Testis (tissue), 3 donors: ENCODE measurements around the gene MZB1. TPM values are rescaled to one million over a fixed set of nuclear protein-coding genes. Genes with fewer than 3 reads are reported as not detected.

Experiments used
- DNase-seq: peaks from one replicate; pipeline ENCODE4 v3.0.0-alpha.2; 2019
- H3K27ac ChIP-seq, 2 donors: fragments of 200-600 bp; sonication (generic); one replicate each; pipeline ENCODE4 v1.5.1; 2019
- H3K27me3 ChIP-seq: fragments of 200-600 bp; sonication (generic); one replicate; pipeline ENCODE4 v1.5.1; 2019
- H3K36me3 ChIP-seq: fragments of 200-600 bp; sonication (generic); one replicate; pipeline ENCODE4 v1.5.1; 2017; ENCODE audit warnings: low read depth; ENCODE audit errors: missing control alignments
- H3K4me1 ChIP-seq: fragments of 200-600 bp; sonication (generic); one replicate; pipeline ENCODE4 v1.5.1; 2019
- H3K4me3 ChIP-seq, 2 donors: fragments of 200-600 bp; sonication (generic); one replicate each; pipeline ENCODE4 v1.5.1; 2017 to 2019
- H3K9me3 ChIP-seq: fragments of 200-600 bp; sonication (generic); one replicate; pipeline ENCODE4 v1.5.1; 2017
- CTCF ChIP-seq, 3 experiments: fragments of 450-650 bp in 2 of 3; fragments of 200-600 bp in 1 of 3; sonication (generic) in 1 of 3; IDR thresholded peaks; one replicate each; pipeline ENCODE4 v1.5.1; 2016 to 2019; ENCODE audit warnings: antibody characterized with exemption in 3 of 3, mild to moderate bottlenecking in 2 of 3, moderate library complexity in 1 of 3
- POLR2A ChIP-seq: fragments of 450-650 bp; IDR thresholded peaks from one replicate; pipeline ENCODE4 v1.6.1; 2017; ENCODE audit warnings: antibody characterized with exemption, mild to moderate bottlenecking, moderate library complexity
- WGBS, 2 donors: methylation state at CpG; one replicate each; pipeline ENCODE4 v1.1.5; 2018; 5-methylcytosine and 5-hydroxymethylcytosine counted together
- intact Hi-C: fragments of 100-400 bp; cut with DNase I; formaldehyde crosslinking; loops from one replicate; pipeline ENCODE4 v1.15.1; 2023; ENCODE audit warnings: low total_unique reads
- polyA plus RNA-seq: library from polyadenylated mRNA; stranded (reverse); fragments of 350-450 nt; fragmentation: Illumina TruSeq; extraction: RNeasy Lipid Tissue Mini Kit (QIAGEN cat#74804); gene quantifications from one replicate; pipeline ENCODE4 v1.2.3, GENCODE V29; 2014; ENCODE audit warnings: low read depth, low replicate concordance; ENCODE audit not compliant: insufficient read depth
- total RNA-seq, 2 donors: library from RNA; depleted of rRNA; stranded (reverse); fragments of >200 nt; gene quantifications; one replicate each; pipeline ENCODE4 v1.2.3, GENCODE V29; 2016

Gene MZB1
- total and polyA plus RNA-seq, 3 donors from 2014 or later, result 0.31 to 6.0 (median 0.94) TPM

- H3K4me3 ChIP-seq, result no peak overlapping the region
- TF ChIP-seq CTCF (IDR thresholded peaks at IDR 0.05) (no peak), POLR2A (no peak)
- no peaks in the 10 kb centered on the region for H3K4me1 ChIP-seq
- H3K9me3 ChIP-seq, result no peaks in the 10 kb centered on the region
- intact Hi-C loops, result no loop called here
- H3K27ac ChIP-seq, result no peak overlapping the region
- 68 to 79% methylated on average over 1 of the region's 1 CpG for WGBS, 2 donors
- H3K36me3 ChIP-seq, result no peaks in the 10 kb centered on the region
- DNase-seq, result no peak
- H3K27me3 ChIP-seq, result no peaks in the 10 kb centered on the region
These were observed 42.0 kb upstream of the MZB1 start for GRCh38 chr5:139431706-139432105.

GRCh38 chr5:139430015-139430414 lies 40.3 kb upstream of the MZB1 start:
- no peaks in the 10 kb centered on the region for H3K9me3 ChIP-seq
- no peak overlapping the region for H3K4me3 ChIP-seq
- H3K4me1 ChIP-seq, result no peaks in the 10 kb centered on the region
- TF ChIP-seq POLR2A (no peak), CTCF (IDR thresholded peaks at IDR 0.05) (no peak)
- DNase-seq, result no peak
- H3K36me3 ChIP-seq, result no peaks in the 10 kb centered on the region
- no peak overlapping the region for H3K27ac ChIP-seq
- H3K27me3 ChIP-seq, result no peaks in the 10 kb centered on the region
- 83 to 88% methylated on average over 2 of the region's 2 CpGs for WGBS, 2 donors
- intact Hi-C loops, result no loop called here

GRCh38 chr5:139426203-139426885 lies 36.6 kb upstream of the MZB1 start:
- 70 to 83% methylated on average over 8 of the region's 8 CpGs for WGBS, 2 donors

GRCh38 chr5:139425497-139425896 lies 35.8 kb upstream of the MZB1 start:
- H3K27ac ChIP-seq, result no peak overlapping the region
- intact Hi-C loops, result loop anchor here (10.0 kb wide), 1 partner anchor 89 kb away; no protein-coding TSS in a partner anchor
- H3K9me3 ChIP-seq, result no peaks in the 10 kb centered on the region
- H3K4me1 ChIP-seq, result no peaks in the 10 kb centered on the region
- 93 to 98% methylated on average over 5 of the region's 5 CpGs for WGBS, 2 donors
- no peaks in the 10 kb centered on the region for H3K36me3 ChIP-seq
- no peak for TF ChIP-seq CTCF (IDR thresholded peaks at IDR 0.05)
- H3K27me3 ChIP-seq, result no peaks in the 10 kb centered on the region
- H3K4me3 ChIP-seq, result no peak overlapping the region
- no peak for DNase-seq

More at GRCh38 chr5:139426203-139426885, 36.6 kb upstream of the MZB1 start:
- no peaks in the 10 kb centered on the region for H3K36me3 ChIP-seq
- H3K4me1 ChIP-seq, result no peaks in the 10 kb centered on the region
- TF ChIP-seq CTCF (IDR thresholded peaks at IDR 0.05), result no peak
- TF ChIP-seq POLR2A, result no peak
- intact Hi-C loops, result loop anchor here (10.0 kb wide), 1 partner anchor 88 kb away; no protein-coding TSS in a partner anchor
- no peaks in the 10 kb centered on the region for H3K9me3 ChIP-seq
- no peak for DNase-seq
- H3K27me3 ChIP-seq, result no peaks in the 10 kb centered on the region
- H3K27ac ChIP-seq, result no peak overlapping the region
- no peak overlapping the region for H3K4me3 ChIP-seq
